NCI-H748 treated with DMSO at 0.1 percent for 48 hours (cell line): Measurements from ENCODE around the gene SLC6A19.

Source experiments
- DNase-seq: peaks from one replicate; lab custom pipeline; 2025; lab: John Stamatoyannopoulos, UW

SLC6A19 gene

GRCh38 chr5:1209896-1210776 lies 8.7 kb downstream of the SLC6A19 start:
- no peak for DNase-seq

- DNase-seq: no peak
Observed at GRCh38 chr5:1210832-1211251, 9.4 kb downstream of the SLC6A19 start.

GRCh38 chr5:1211701-1212100 lies 10.3 kb downstream of the SLC6A19 start:
- DNase-seq: no peak

GRCh38 chr5:1212271-1212670 lies 10.9 kb downstream of the SLC6A19 start:
- no peak for DNase-seq

DNA sequence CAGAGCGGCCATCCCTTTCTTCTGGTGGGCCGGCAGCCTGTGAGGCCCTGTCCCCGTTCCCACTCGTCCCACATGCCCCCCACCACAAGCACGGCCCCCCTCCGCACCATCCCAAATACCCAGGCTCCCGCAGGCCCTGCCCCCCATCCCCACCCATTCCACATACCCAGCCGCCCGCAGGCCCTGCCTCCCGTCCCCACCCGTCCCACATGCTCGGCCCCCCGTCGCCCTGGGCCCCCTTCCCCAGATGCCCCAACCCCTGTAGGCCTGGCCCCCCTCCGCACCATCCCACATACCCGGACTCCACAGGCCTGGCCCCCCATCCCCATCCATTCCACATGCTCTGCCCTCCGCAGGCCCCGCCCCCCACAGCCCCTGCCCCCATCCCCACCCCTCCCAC lies 11.5 kb downstream of the SLC6A19 start:
- DNase-seq: no peak

- DNase-seq: no peak
Observed at GRCh38 chr5:1213508-1214162, 12.2 kb downstream of the SLC6A19 start.

GRCh38 chr5:1214163-1214935 lies 13.0 kb downstream of the SLC6A19 start:
- no peak for DNase-seq

DNA sequence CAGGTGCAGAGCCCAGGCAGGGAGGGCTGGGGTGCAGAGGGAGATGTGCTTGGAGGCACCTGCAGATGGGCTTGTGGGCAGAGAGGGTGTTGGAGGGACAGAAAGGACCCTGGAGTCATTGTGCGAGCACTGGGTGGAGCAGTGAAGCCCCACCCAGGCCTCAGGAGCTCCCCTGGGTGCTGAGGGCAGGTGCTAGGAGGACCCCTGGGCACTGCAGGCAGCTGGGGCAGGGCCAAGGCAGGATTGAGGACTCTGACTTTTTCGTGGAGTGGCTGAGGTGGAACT lies 13.5 kb downstream of the SLC6A19 start:
- no peak for DNase-seq

GRCh38 chr5:1215320-1216096 lies 14.1 kb downstream of the SLC6A19 start:
- DNase-seq: no peak

DNA sequence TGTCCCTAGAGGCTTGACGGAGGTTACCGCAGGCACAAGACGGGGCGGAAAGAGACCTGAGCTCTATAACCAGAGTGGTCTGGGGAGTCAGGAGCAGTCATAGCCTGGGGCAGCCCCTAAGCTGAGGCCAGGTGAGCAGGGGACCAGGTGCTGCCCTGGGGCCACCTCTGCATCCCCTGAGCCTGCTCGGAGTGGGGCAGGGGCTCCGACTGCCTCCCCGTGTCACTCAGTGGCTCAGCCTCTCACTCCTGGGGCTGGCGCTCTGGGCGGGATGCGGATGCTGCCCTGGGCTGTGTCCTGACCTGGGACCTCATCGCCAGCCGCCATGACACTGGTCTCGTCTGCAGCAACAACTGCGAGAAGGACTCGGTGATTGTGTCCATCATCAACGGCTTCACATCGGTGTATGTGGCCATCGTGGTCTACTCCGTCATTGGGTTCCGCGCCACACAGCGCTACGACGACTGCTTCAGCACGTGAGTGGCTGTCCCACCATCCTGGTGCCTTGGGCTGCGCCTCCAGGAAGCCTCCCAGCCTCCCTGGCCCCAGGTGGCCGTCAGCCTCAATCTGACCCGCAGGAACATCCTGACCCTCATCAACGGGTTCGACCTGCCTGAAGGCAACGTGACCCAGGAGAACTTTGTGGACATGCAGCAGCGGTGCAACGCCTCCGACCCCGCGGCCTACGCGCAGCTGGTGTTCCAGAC lies 15.0 kb downstream of the SLC6A19 start:
- DNase-seq: no peak

- DNase-seq: no peak
Observed at GRCh38 chr5:1216918-1217295, 15.5 kb downstream of the SLC6A19 start.

DNA sequence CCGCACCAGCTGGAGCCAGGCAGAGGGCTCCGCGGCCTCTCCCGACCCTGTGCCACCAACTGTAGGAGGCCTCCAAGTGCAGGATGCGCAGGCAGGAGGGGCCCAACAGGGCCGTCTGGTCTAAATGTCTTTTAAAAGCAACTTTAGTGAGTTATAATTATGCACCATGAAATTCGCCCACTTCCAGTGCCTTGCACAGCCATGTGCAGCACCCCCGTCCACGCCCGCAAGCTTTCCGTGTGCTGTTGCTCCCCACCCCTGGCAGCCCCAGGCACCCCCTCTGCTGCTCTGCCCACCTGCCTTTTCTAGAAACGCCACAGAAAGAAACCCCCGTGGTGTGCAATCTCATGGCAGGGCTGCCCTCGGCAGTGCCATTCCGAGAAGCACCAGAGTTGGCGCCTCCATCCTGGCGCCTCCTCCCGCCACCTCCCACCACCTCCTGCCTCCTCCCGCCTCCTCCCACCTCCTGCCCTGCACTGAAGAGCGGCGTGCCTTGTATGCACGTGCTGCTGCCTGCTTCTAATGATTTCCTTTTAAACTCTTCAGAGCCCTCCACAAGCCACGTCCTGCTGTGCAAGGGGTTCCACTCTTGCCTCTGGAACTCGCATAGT lies 16.3 kb downstream of the SLC6A19 start:
- no peak for DNase-seq

DNA sequence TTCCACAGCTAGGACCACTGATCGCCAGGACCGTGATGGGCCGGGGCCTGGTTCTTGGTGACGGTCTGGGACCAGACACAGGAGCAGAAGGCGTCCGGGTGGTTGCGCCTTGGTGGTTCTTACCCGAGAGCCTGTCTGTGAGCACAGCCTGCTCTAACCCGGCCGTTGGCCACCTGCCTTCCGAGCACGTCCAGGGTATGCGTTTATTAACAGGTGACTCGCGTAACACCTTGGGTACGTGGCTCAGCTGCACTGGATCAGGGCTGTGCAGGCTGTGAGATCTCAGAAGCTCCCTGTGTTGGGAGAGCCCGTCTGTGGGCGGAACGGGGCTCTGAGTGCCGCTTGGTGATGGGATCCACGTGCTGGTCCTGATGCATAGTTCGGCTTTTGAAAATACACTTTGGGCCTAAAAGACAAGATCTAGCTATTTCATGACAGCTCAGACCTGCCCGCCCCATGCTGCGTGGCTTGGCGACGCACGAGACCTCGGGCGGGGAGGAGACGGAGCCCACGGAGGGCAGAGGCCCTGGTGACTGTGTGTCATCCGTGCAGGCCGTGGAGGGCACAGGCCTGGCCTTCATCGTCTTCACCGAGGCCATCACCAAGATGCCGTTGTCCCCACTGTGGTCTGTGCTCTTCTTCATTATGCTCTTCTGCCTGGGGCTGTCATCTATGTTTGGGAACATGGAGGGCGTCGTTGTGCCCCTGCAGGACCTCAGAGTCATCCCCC lies 17.1 kb downstream of the SLC6A19 start:
- DNase-seq: no peak

- DNase-seq: no peak
Observed at GRCh38 chr5:1219098-1219767, 17.8 kb downstream of the SLC6A19 start.

DNA sequence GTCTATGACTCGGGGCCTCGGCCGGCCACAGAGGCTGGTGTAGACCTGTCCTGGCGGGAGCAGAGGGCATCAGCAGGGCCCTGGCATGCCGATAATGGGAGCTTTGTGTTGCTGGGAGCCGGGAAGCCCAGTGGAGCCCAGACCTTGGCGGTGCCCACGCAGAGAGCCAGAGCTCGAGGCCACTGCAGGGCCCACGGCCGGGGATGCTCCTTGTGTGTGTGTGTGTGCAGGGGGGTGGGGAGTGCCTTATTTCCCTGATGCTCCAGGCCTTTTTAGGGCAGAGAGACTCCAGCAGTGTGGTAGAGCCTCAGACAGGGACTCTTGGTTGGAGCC lies 18.3 kb downstream of the SLC6A19 start:
- DNase-seq: no peak

- DNase-seq: no peak
Observed at GRCh38 chr5:1220351-1220750, 19.0 kb downstream of the SLC6A19 start.

- no peak for DNase-seq
Observed at GRCh38 chr5:1220831-1221230, 19.4 kb downstream of the SLC6A19 start.

DNA sequence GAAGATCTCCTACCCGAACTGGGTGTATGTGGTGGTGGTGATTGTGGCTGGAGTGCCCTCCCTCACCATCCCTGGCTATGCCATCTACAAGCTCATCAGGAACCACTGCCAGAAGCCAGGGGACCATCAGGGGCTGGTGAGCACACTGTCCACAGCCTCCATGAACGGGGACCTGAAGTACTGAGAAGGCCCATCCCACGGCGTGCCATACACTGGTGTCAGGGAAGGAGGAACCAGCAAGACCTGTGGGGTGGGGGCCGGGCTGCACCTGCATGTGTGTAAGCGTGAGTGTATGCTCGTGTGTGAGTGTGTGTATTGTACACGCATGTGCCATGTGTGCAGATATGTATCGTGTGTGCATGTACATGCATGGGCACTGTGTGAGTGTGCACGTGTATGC lies 20.3 kb downstream of the SLC6A19 start:
- no peak for DNase-seq

- no peak for DNase-seq
Observed at GRCh38 chr5:1222147-1222546, 20.8 kb downstream of the SLC6A19 start.
